HG02763 (cell line): ENCODE data around the gene EVA1A.

Source experiments
- ATAC-seq: cut with Tn5 transposase; IDR thresholded peaks from one replicate; pipeline ENCODE4 v1.9.1; 2021; ENCODE audit warnings: mild to moderate bottlenecking, moderate library complexity; ENCODE audit not compliant: unreplicated experiment

EVA1A gene

GRCh38 chr2:75456111-75456510 is 104.6 kb downstream of the EVA1A start:
- ATAC-seq = no peak

- no peak for ATAC-seq
Observed at GRCh38 chr2:75454241-75454620, 106.5 kb downstream of the EVA1A start.

GRCh38 chr2:75453384-75454240 is 107.1 kb downstream of the EVA1A start:
- ATAC-seq = no peak

GRCh38 chr2:75450068-75450467 is 110.7 kb downstream of the EVA1A start:
- ATAC-seq = no peak

GRCh38 chr2:75447176-75447575 is 113.6 kb downstream of the EVA1A start:
- ATAC-seq = no peak
